Mucosa of rectum (tissue), 2 donors: ENCODE measurements around the gene GOLGA6L2.
"Not testable (repeated sequence)": the region's sequence is repeated elsewhere in the genome, so short reads cannot be mapped to it uniquely, and the experiment has no call there.

Source experiments
- H3K27ac ChIP-seq, 2 donors: one replicate each; pipeline ENCODE4 v1.7.0; 2013; ENCODE audit warnings: inconsistent platforms in 2 of 2, low read depth in 2 of 2, low read length in 2 of 2
- H3K27me3 ChIP-seq, 2 donors: one replicate each; pipeline ENCODE4 v1.7.0; 2013; ENCODE audit warnings: low read length in 2 of 2; ENCODE audit not compliant: control insufficient read depth in 2 of 2, insufficient read depth in 2 of 2
- H3K36me3 ChIP-seq, 2 donors: one replicate each; pipeline ENCODE4 v1.7.0; 2013; ENCODE audit warnings: low read length in 2 of 2; ENCODE audit not compliant: control insufficient read depth in 2 of 2, insufficient read depth in 2 of 2
- H3K4me1 ChIP-seq, 2 donors: one replicate each; pipeline ENCODE4 v1.7.0; 2013; ENCODE audit warnings: low read length in 2 of 2, mild to moderate bottlenecking in 1 of 2; ENCODE audit not compliant: control insufficient read depth in 2 of 2, insufficient read depth in 2 of 2
- H3K4me3 ChIP-seq, 2 donors: one replicate each; pipeline ENCODE4 v1.7.0; 2013; ENCODE audit warnings: low read length in 2 of 2
- H3K9ac ChIP-seq, 2 donors: one replicate each; pipeline ENCODE4 v1.7.0; 2013; ENCODE audit warnings: low read length in 2 of 2, low read depth in 1 of 2, mild to moderate bottlenecking in 1 of 2
- H3K9me3 ChIP-seq, 2 donors: one replicate each; pipeline ENCODE4 v1.7.0; 2013; ENCODE audit warnings: low read length in 2 of 2; ENCODE audit not compliant: control insufficient read depth in 2 of 2
- donor health status: healthy.
- donor health status: Normal muscosa, but diverticular disease.

GOLGA6L2 gene

GRCh38 chr15:23412881-23413600, 34.0 kb downstream of the GOLGA6L2 start:
- H3K9ac ChIP-seq, H3K9me3 ChIP-seq, H3K27me3 ChIP-seq, H3K4me3 ChIP-seq, H3K36me3 ChIP-seq, H3K27ac ChIP-seq, H3K4me1 ChIP-seq: not testable (repeated sequence)

- H3K27ac ChIP-seq: no peak overlapping the region
Measured at GRCh38 chr15:23411841-23412240, 35.2 kb downstream of the GOLGA6L2 start.

GRCh38 chr15:23403550-23403949, 43.5 kb downstream of the GOLGA6L2 start:
- Histone ChIP-seq H3K4me3 (no peak overlapping the region), H3K27me3 (no peaks in the 10 kb centered on the region), H3K4me1 (no peaks in the 10 kb centered on the region), H3K9me3 (no peaks in the 10 kb centered on the region), H3K9ac (no peak overlapping the region), H3K36me3 (no peaks in the 10 kb centered on the region), H3K27ac (no peak overlapping the region)

More at GRCh38 chr15:23411841-23412240, 35.2 kb downstream of the GOLGA6L2 start:
- no peak overlapping the region for H3K4me3 ChIP-seq
- no peaks in the 10 kb centered on the region for H3K27me3 ChIP-seq
- no peaks in the 10 kb centered on the region for H3K36me3 ChIP-seq
- H3K4me1 ChIP-seq: no peaks in the 10 kb centered on the region
- no peak overlapping the region for H3K9ac ChIP-seq
- H3K9me3 ChIP-seq: no peaks in the 10 kb centered on the region

GRCh38 chr15:23402544-23402943, 44.5 kb downstream of the GOLGA6L2 start:
- Histone ChIP-seq H3K4me3 (no peak overlapping the region), H3K27me3 (no peaks in the 10 kb centered on the region), H3K9me3 (no peaks in the 10 kb centered on the region), H3K9ac (no peak overlapping the region), H3K4me1 (no peaks in the 10 kb centered on the region), H3K36me3 (no peaks in the 10 kb centered on the region), H3K27ac (no peak overlapping the region)

- H3K27me3 ChIP-seq: no peaks in the 10 kb centered on the region
- H3K27ac ChIP-seq: no peak overlapping the region
- no peaks in the 10 kb centered on the region for H3K4me1 ChIP-seq
- no peak overlapping the region for H3K4me3 ChIP-seq
- no peaks in the 10 kb centered on the region for H3K36me3 ChIP-seq
- H3K9me3 ChIP-seq: no peaks in the 10 kb centered on the region
- no peak overlapping the region for H3K9ac ChIP-seq
Measured at GRCh38 chr15:23402140-23402539, 44.9 kb downstream of the GOLGA6L2 start.

GRCh38 chr15:23401627-23402026, 45.4 kb downstream of the GOLGA6L2 start:
- Histone ChIP-seq H3K27me3 (no peaks in the 10 kb centered on the region), H3K27ac (no peak overlapping the region), H3K4me1 (no peaks in the 10 kb centered on the region)

GRCh38 chr15:23399207-23399606, 47.8 kb downstream of the GOLGA6L2 start:
- H3K4me3 ChIP-seq, H3K27ac ChIP-seq, H3K27me3 ChIP-seq, H3K9ac ChIP-seq, H3K9me3 ChIP-seq, H3K4me1 ChIP-seq, H3K36me3 ChIP-seq: not testable (repeated sequence)

More at GRCh38 chr15:23401627-23402026, 45.4 kb downstream of the GOLGA6L2 start:
- Histone ChIP-seq H3K9me3 (no peaks in the 10 kb centered on the region), H3K9ac (no peak overlapping the region), H3K36me3 (no peaks in the 10 kb centered on the region), H3K4me3 (no peak overlapping the region)

GRCh38 chr15:23398357-23398756, 48.7 kb downstream of the GOLGA6L2 start:
- not testable (repeated sequence) for H3K9me3 ChIP-seq, H3K27ac ChIP-seq, H3K36me3 ChIP-seq, H3K4me3 ChIP-seq, H3K9ac ChIP-seq, H3K27me3 ChIP-seq, H3K4me1 ChIP-seq

GRCh38 chr15:23397779-23398178, 49.3 kb downstream of the GOLGA6L2 start:
- no peaks in the 10 kb centered on the region for H3K27me3 ChIP-seq
- no peaks in the 10 kb centered on the region for H3K36me3 ChIP-seq
- no peak overlapping the region for H3K9ac ChIP-seq
- H3K9me3 ChIP-seq: no peaks in the 10 kb centered on the region
- H3K4me3 ChIP-seq: no peak overlapping the region
- no peaks in the 10 kb centered on the region for H3K4me1 ChIP-seq
- H3K27ac ChIP-seq: no peak overlapping the region

GRCh38 chr15:23395832-23396231, 51.2 kb downstream of the GOLGA6L2 start:
- Histone ChIP-seq H3K4me1 (no peaks in the 10 kb centered on the region), H3K9ac (no peak overlapping the region), H3K36me3 (no peaks in the 10 kb centered on the region), H3K27ac (no peak overlapping the region), H3K4me3 (no peak overlapping the region), H3K27me3 (no peaks in the 10 kb centered on the region), H3K9me3 (no peaks in the 10 kb centered on the region)
